Type B pancreatic cell (in vitro differentiated cells): ENCODE data around the gene ENOX1. TPM values are rescaled to one million over a fixed set of nuclear protein-coding genes. Genes with fewer than 3 reads are reported as not detected.

Experiments
- DNase-seq: peaks from one replicate; pipeline ENCODE4 v3.0.0; 2021; ENCODE audit warnings: mixed read lengths; ENCODE audit not compliant: unreplicated experiment; ENCODE audit errors: extremely low spot score
- H3K27ac Mint-ChIP-seq: 2 replicates; pipeline ENCODE4 v1.8.0; 2021; ENCODE audit warnings: mild to moderate bottlenecking, mixed read lengths
- H3K27me3 Mint-ChIP-seq: 2 replicates; pipeline ENCODE4 v1.8.0; 2021; ENCODE audit warnings: mixed read lengths
- H3K36me3 Mint-ChIP-seq: 2 replicates; pipeline ENCODE4 v1.8.0; 2021; ENCODE audit warnings: mixed read lengths
- H3K4me1 Mint-ChIP-seq: one replicate; pipeline ENCODE4 v1.8.0; 2021; ENCODE audit warnings: mixed read lengths; ENCODE audit not compliant: unreplicated experiment
- H3K4me3 Mint-ChIP-seq: 2 replicates; pipeline ENCODE4 v1.8.0; 2021; ENCODE audit warnings: mild to moderate bottlenecking, mixed read lengths
- H3K9me3 Mint-ChIP-seq: 2 replicates; pipeline ENCODE4 v1.8.0; 2021; ENCODE audit warnings: mixed read lengths
- total RNA-seq: library from RNA; stranded (reverse); gene quantifications from 2 replicates; pipeline ENCODE4 v1.2.1, GENCODE V29; 2021; ENCODE audit warnings: low replicate concordance
- TF ChIP-seq, protein P1 (sequence below): fragments of 200-600 bp; sonication (generic); conservative IDR thresholded peaks from 2 replicates; pipeline ENCODE4 v1.5.0; 2021; ENCODE audit warnings: antibody characterized with exemption, mild to moderate bottlenecking

The ENOX1 gene
- total RNA-seq, 1 donor from 2014 or later: 7.5 TPM

- no peak overlapping the region for H3K4me3 Mint-ChIP-seq
- no peaks in the 10 kb centered on the region for H3K27me3 Mint-ChIP-seq
- no peaks in the 10 kb centered on the region for H3K36me3 Mint-ChIP-seq
- TF ChIP-seq, protein P1, sequence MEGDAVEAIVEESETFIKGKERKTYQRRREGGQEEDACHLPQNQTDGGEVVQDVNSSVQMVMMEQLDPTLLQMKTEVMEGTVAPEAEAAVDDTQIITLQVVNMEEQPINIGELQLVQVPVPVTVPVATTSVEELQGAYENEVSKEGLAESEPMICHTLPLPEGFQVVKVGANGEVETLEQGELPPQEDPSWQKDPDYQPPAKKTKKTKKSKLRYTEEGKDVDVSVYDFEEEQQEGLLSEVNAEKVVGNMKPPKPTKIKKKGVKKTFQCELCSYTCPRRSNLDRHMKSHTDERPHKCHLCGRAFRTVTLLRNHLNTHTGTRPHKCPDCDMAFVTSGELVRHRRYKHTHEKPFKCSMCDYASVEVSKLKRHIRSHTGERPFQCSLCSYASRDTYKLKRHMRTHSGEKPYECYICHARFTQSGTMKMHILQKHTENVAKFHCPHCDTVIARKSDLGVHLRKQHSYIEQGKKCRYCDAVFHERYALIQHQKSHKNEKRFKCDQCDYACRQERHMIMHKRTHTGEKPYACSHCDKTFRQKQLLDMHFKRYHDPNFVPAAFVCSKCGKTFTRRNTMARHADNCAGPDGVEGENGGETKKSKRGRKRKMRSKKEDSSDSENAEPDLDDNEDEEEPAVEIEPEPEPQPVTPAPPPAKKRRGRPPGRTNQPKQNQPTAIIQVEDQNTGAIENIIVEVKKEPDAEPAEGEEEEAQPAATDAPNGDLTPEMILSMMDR: no peak
- no peak for DNase-seq
- no peak overlapping the region for H3K27ac Mint-ChIP-seq
- no peaks in the 10 kb centered on the region for H3K9me3 Mint-ChIP-seq
- H3K4me1 Mint-ChIP-seq: peaks cover 35% of the 10 kb centered on the region
Observed at GRCh38 chr13:43364210-43365038, 422.3 kb downstream of the ENOX1 start.

DNA sequence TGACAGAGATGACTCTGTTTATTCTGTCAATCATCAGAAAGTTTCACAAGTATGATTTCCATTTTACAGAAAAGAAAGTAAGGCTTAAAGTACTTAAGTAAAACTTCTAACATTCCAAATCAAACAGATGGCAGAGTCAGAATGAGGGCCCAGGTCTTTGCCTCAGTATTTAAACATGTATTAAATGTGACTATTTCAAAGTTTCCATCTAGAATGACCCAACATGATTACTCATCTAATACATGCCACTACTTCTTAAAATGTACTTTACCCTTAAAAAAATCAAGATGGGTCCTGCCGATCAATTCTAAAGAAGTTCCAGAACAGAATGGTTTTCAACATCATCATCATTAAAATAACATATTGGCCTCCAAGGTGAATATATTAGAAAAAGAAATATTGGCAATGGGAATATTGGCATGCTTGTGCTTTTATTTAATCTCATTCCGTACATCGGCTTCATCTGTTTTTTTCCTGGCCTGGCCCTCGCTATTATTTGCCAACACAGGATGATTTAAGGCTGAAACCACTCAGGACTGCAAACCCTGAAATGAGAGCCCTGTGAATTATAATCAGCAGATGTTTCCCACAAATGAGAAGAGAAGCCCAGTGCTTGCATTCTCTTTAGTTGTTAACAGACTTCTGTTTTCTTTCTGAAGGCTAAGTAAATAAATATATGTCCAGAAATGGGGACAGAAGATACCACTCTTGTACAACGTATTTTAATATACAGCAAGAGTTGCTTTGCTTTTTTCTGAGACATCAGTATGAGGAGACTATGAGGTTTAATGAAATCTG lies 423.4 kb downstream of the ENOX1 start:
- TF ChIP-seq, protein P1: no peak
- H3K36me3 Mint-ChIP-seq: no peaks in the 10 kb centered on the region
- H3K4me1 Mint-ChIP-seq: peaks cover 28% of the 10 kb centered on the region
- H3K4me3 Mint-ChIP-seq: no peak overlapping the region
- DNase-seq: no peak
- H3K27me3 Mint-ChIP-seq: no peaks in the 10 kb centered on the region
- H3K9me3 Mint-ChIP-seq: no peaks in the 10 kb centered on the region
- no peak overlapping the region for H3K27ac Mint-ChIP-seq

GRCh38 chr13:43362556-43362955 lies 424.2 kb downstream of the ENOX1 start:
- Mint-ChIP-seq H3K4me3 (no peak overlapping the region), H3K27ac (no peak overlapping the region), H3K4me1 (peaks cover 26% of the 10 kb centered on the region), H3K9me3 (no peaks in the 10 kb centered on the region), H3K36me3 (no peaks in the 10 kb centered on the region), H3K27me3 (no peaks in the 10 kb centered on the region)
- TF ChIP-seq, protein P1: no peak
- DNase-seq: no peak

DNA sequence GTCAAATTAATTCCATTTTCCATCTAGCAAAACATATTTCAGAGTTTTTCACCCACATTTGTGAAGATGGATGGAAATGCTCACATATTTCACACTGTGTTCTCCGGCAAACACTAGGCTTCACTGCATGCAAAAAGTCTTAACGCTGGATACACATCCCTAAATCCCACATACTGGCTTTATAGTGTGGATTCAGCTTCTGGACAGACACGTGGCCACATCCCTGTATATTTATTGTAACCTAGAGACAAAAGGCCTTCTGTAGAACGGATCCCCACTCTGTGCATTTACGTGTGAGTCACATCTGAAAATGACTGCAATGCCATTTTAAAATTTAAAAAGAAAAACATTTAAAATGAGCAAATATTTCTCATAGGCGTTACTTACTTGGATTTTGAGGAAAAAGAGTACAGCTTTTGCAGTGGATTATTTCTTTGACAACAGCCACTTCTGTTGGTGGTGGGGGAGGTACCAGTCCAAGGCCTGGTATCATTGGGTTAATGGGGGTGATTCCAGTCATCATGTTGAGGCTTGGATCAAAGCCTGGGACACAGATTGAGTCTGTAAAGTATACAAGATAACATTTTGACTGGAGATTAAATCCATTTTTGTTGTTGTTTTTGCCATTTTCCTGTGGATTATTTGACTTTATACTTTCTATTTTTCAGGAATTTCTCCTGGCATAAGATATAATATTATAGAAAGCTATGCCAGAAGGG lies 425.7 kb downstream of the ENOX1 start:
- Mint-ChIP-seq H3K36me3 (no peaks in the 10 kb centered on the region), H3K27ac (no peak overlapping the region), H3K27me3 (no peaks in the 10 kb centered on the region), H3K4me3 (no peak overlapping the region), H3K4me1 (peaks cover 33% of the 10 kb centered on the region), H3K9me3 (no peaks in the 10 kb centered on the region)
- TF ChIP-seq, protein P1: no peak
- DNase-seq: no peak

DNA sequence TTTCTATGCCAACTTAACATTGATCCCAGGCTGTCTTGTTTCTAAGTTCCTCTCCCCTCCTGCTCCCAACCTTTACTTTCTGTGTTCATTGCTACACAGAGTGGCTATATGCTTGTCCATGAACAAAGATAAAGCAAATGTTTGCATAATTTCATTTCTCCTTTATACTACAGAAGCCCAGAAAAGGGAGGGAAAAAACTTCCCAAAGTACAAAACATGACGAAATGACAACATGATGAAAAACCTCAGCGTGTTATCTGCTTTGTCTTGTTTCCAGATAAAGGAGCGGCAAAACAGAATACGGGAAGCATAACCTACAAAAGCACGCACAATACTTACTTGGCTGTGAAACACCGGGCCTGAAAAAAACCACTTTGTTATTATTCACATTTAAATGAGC lies 426.6 kb downstream of the ENOX1 start:
- Mint-ChIP-seq H3K4me1 (peaks cover 33% of the 10 kb centered on the region), H3K27me3 (no peaks in the 10 kb centered on the region), H3K9me3 (no peaks in the 10 kb centered on the region), H3K36me3 (no peaks in the 10 kb centered on the region), H3K27ac (no peak overlapping the region), H3K4me3 (no peak overlapping the region)
- TF ChIP-seq, protein P1: no peak
- DNase-seq: no peak
